Testis (tissue), 3 donors: ENCODE measurements around the gene SDS. TPM values are rescaled to one million over a fixed set of nuclear protein-coding genes. Genes with fewer than 3 reads are reported as not detected.
"Not testable (repeated sequence)": the region's sequence is repeated elsewhere in the genome, so short reads cannot be mapped to it uniquely, and the experiment has no call there.

Experiments
- DNase-seq: peaks from one replicate; pipeline ENCODE4 v3.0.0-alpha.2; 2019
- H3K27ac ChIP-seq, 2 donors: fragments of 200-600 bp; sonication (generic); one replicate each; pipeline ENCODE4 v1.5.1; 2019
- H3K27me3 ChIP-seq: fragments of 200-600 bp; sonication (generic); one replicate; pipeline ENCODE4 v1.5.1; 2019
- H3K36me3 ChIP-seq: fragments of 200-600 bp; sonication (generic); one replicate; pipeline ENCODE4 v1.5.1; 2017; ENCODE audit warnings: low read depth; ENCODE audit errors: missing control alignments
- H3K4me1 ChIP-seq: fragments of 200-600 bp; sonication (generic); one replicate; pipeline ENCODE4 v1.5.1; 2019
- H3K4me3 ChIP-seq, 2 donors: fragments of 200-600 bp; sonication (generic); one replicate each; pipeline ENCODE4 v1.5.1; 2017 to 2019
- H3K9me3 ChIP-seq: fragments of 200-600 bp; sonication (generic); one replicate; pipeline ENCODE4 v1.5.1; 2017
- CTCF ChIP-seq, 3 experiments: fragments of 450-650 bp in 2 of 3; fragments of 200-600 bp in 1 of 3; sonication (generic) in 1 of 3; IDR thresholded peaks; one replicate each; pipeline ENCODE4 v1.5.1; 2016 to 2019; ENCODE audit warnings: antibody characterized with exemption in 3 of 3, mild to moderate bottlenecking in 2 of 3, moderate library complexity in 1 of 3
- POLR2A ChIP-seq: fragments of 450-650 bp; IDR thresholded peaks from one replicate; pipeline ENCODE4 v1.6.1; 2017; ENCODE audit warnings: antibody characterized with exemption, mild to moderate bottlenecking, moderate library complexity
- WGBS, 2 donors: methylation state at CpG; one replicate each; pipeline ENCODE4 v1.1.5; 2018; 5-methylcytosine and 5-hydroxymethylcytosine counted together
- intact Hi-C: fragments of 100-400 bp; cut with DNase I; formaldehyde crosslinking; loops from one replicate; pipeline ENCODE4 v1.15.1; 2023; ENCODE audit warnings: low total_unique reads
- polyA plus RNA-seq: library from polyadenylated mRNA; stranded (reverse); fragments of 350-450 nt; fragmentation: Illumina TruSeq; extraction: RNeasy Lipid Tissue Mini Kit (QIAGEN cat#74804); gene quantifications from one replicate; pipeline ENCODE4 v1.2.3, GENCODE V29; 2014; ENCODE audit warnings: low read depth, low replicate concordance; ENCODE audit not compliant: insufficient read depth
- total RNA-seq, 2 donors: library from RNA; depleted of rRNA; stranded (reverse); fragments of >200 nt; gene quantifications; one replicate each; pipeline ENCODE4 v1.2.3, GENCODE V29; 2016

SDS gene
- total and polyA plus RNA-seq, 3 donors from 2014 or later: 0.34 to 0.93 TPM; not detected in 1

- Histone ChIP-seq H3K27ac (peak overlapping the region in 1 of 2 donors; percentile 88), H3K36me3 (no peaks in the 10 kb centered on the region), H3K4me3 (no peak overlapping the region), H3K27me3 (no peaks in the 10 kb centered on the region), H3K9me3 (no peaks in the 10 kb centered on the region), H3K4me1 (peaks cover 33% of the 10 kb centered on the region)
- peak; percentile 29 for DNase-seq
- WGBS, 2 donors: 61 to 62% methylated on average over 8 to 9 of the region's 9 CpGs
- intact Hi-C loops: no loop called here
- TF ChIP-seq POLR2A (no peak), CTCF (IDR thresholded peaks at IDR 0.05) (no peak)
Measured at GRCh38 chr12:113359939-113360748, 43.5 kb downstream of the SDS start.

- TF ChIP-seq CTCF (IDR thresholded peaks at IDR 0.05) (no peak), POLR2A (no peak)
- Histone ChIP-seq H3K27me3 (no peaks in the 10 kb centered on the region), H3K4me1 (peaks cover 33% of the 10 kb centered on the region), H3K27ac (peak overlapping the region; percentile 88 to 89), H3K4me3 (peak overlapping the region; percentile 83 to 91), H3K36me3 (no peaks in the 10 kb centered on the region), H3K9me3 (no peaks in the 10 kb centered on the region)
- 19 to 34% methylated on average over 6 to 11 of the region's 11 CpGs for WGBS, 2 donors
- DNase-seq: peak; percentile 64
- intact Hi-C loops: no loop called here
Measured at GRCh38 chr12:113359133-113359938, 44.4 kb downstream of the SDS start.

- H3K27ac ChIP-seq: peak within 1 kb of the TSS; percentile 88 to 89
- peak; percentile 98 for DNase-seq
- no peaks in the 10 kb centered on the region for H3K9me3 ChIP-seq
- TF ChIP-seq POLR2A: no peak
- TF ChIP-seq CTCF (IDR thresholded peaks at IDR 0.05): no peak
- 0 to 2% methylated on average over 6 to 25 of the region's 67 CpGs for WGBS, 2 donors
- H3K4me1 ChIP-seq: peaks cover 33% of the 10 kb centered on the region
- peak within 1 kb of the TSS; percentile 83 to 91 for H3K4me3 ChIP-seq
- no peaks in the 10 kb centered on the region for H3K36me3 ChIP-seq
- no peaks in the 10 kb centered on the region for H3K27me3 ChIP-seq
- intact Hi-C loops: no loop called here
Measured at GRCh38 chr12:113358381-113359132, 45.1 kb downstream of the SDS start, which contains the start of gene PLBD2. Gene PLBD2 (plus strand): TSS chr12:113358587. CDS start chr12:113358601, 14 bp downstream.

GRCh38 chr12:113354192-113354591, 49.5 kb downstream of the SDS start:
- peak overlapping the region in 1 of 2 donors; percentile 70 for H3K27ac ChIP-seq
- H3K9me3 ChIP-seq, H3K36me3 ChIP-seq, H3K27me3 ChIP-seq, DNase-seq, intact Hi-C loops, H3K4me3 ChIP-seq: not testable (repeated sequence)
- H3K4me1 ChIP-seq: peaks cover 21% of the 10 kb centered on the region
- WGBS, 2 donors: 74 to 80% methylated on average over 7 of the region's 7 CpGs

GRCh38 chr12:113351089-113351488, 52.6 kb downstream of the SDS start:
- intact Hi-C loops: no loop called here
- no peak overlapping the region for H3K27ac ChIP-seq
- TF ChIP-seq CTCF (IDR thresholded peaks at IDR 0.05) (no peak), POLR2A (no peak)
- no peaks in the 10 kb centered on the region for H3K27me3 ChIP-seq
- no peak overlapping the region for H3K4me3 ChIP-seq
- peaks cover 19% of the 10 kb centered on the region for H3K4me1 ChIP-seq
- DNase-seq: no peak
- no peaks in the 10 kb centered on the region for H3K36me3 ChIP-seq
- no peaks in the 10 kb centered on the region for H3K9me3 ChIP-seq
